Fibroblast of upper back skin (primary cell): ENCODE results near the gene CELA1.
A peak's percentile ranks its signal among the peaks of the same experiment; 100 is the strongest.

Experiments used
- DNase-seq: peaks from one replicate; pipeline ENCODE4 v3.0.0-alpha.2; 2013

The CELA1 gene

GRCh38 chr12:51346581-51346980, at the start of gene CELA1:
Gene CELA1 (minus strand): TSS chr12:51346679. CDS start chr12:51346638, 41 bp downstream.
- DNase-seq, result no peak

- DNase-seq, result no peak
Observed at GRCh38 chr12:51395283-51396230, 49.1 kb upstream of the CELA1 start.

- DNase-seq, result peak; percentile 89
Observed at GRCh38 chr12:51393676-51394545, 47.4 kb upstream of the CELA1 start.

GRCh38 chr12:51392556-51393237, 46.2 kb upstream of the CELA1 start:
- peak; percentile 36 for DNase-seq

GRCh38 chr12:51391283-51392123, 45.0 kb upstream of the CELA1 start, which contains the start of gene GALNT6:
Gene GALNT6 (minus strand): TSS chr12:51391406. CDS start chr12:51379781, 11,625 bp downstream.
- no peak for DNase-seq

- DNase-seq, result peak; percentile 28
Observed at GRCh38 chr12:51390891-51391282, 44.4 kb upstream of the CELA1 start.

GRCh38 chr12:51390457-51390856, 44.0 kb upstream of the CELA1 start:
- no peak for DNase-seq

- DNase-seq, result peak; percentile 47
Observed at GRCh38 chr12:51389302-51389999, 43.0 kb upstream of the CELA1 start.

GRCh38 chr12:51388846-51389245, 42.4 kb upstream of the CELA1 start:
- no peak for DNase-seq

- peak; percentile 55 for DNase-seq
Observed at GRCh38 chr12:51388069-51388799, 41.8 kb upstream of the CELA1 start.

GRCh38 chr12:51386351-51386750, 39.9 kb upstream of the CELA1 start:
- no peak for DNase-seq

GRCh38 chr12:51383269-51383905, 36.9 kb upstream of the CELA1 start:
- DNase-seq, result no peak

- no peak for DNase-seq
Observed at GRCh38 chr12:51382173-51382572, 35.7 kb upstream of the CELA1 start.

- DNase-seq, result peak; percentile 50
Observed at GRCh38 chr12:51381226-51382079, 35.0 kb upstream of the CELA1 start.

GRCh38 chr12:51379571-51379970, 33.1 kb upstream of the CELA1 start:
- no peak for DNase-seq

GRCh38 chr12:51378749-51379148, 32.3 kb upstream of the CELA1 start:
- no peak for DNase-seq

- peak; percentile 41 for DNase-seq
Observed at GRCh38 chr12:51377099-51377984, 30.9 kb upstream of the CELA1 start.

GRCh38 chr12:51374856-51375255, 28.4 kb upstream of the CELA1 start:
- no peak for DNase-seq
